Measurements from ENCODE around the gene MMP20. TPM values are rescaled to one million over a fixed set of nuclear protein-coding genes. Genes with fewer than 3 reads are reported as not detected.

MMP20 gene
- total and polyA plus RNA-seq, 2 experiments from 2014 or later: not detected

DNA sequence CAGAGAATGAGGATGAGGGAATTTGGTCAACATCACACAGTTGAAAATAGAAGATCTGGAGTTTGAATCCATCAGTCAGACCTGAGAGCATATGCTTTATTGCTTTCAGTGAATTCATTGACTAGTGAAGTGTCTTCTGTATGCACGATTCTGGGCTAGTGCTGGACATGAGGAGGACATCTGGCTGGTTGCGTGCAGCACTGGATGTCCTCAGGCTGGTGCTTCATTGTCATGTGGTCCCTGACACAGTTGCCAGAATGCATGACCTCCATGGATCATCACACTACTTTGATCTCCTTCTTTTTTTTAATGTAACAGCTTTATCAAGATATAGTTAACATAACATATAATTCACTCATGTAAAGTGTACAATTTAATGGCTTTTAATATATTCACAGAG is 50.1 kb downstream of the MMP20 start:
- H3K4me3 ChIP-seq: no peak overlapping the region
- H3K27ac ChIP-seq (ENCODE audit: low read depth): no peak overlapping the region
- H3F3A ChIP-seq (replicated peaks; ENCODE audit: low read depth): no peaks in the 10 kb centered on the region
- no peak overlapping the region for H3K4me2 ChIP-seq
- H3K27me3 ChIP-seq (ENCODE audit: insufficient read depth): no peaks in the 10 kb centered on the region
- Mint-ChIP-seq H3K4me3 (no peak overlapping the region), H3K27ac (no peak overlapping the region), H3K36me3 (ENCODE audit: low read depth) (no peaks in the 10 kb centered on the region), H3K4me1 (no peaks in the 10 kb centered on the region), H3K9me3 (no peaks in the 10 kb centered on the region; the same call in 2 of the 3 replicates), H3K27me3 (ENCODE audit: insufficient read depth, low read depth, poor library complexity) (peaks cover 3% of the 10 kb centered on the region)
- DNase-seq (ENCODE audit: low spot score) (no peak), ATAC-seq (no peak)
- H3K79me2 ChIP-seq (replicated peaks; ENCODE audit: insufficient read depth): no peaks in the 10 kb centered on the region
- H3K9me2 ChIP-seq (ENCODE audit: insufficient read depth): peaks cover 5% of the 10 kb centered on the region; the same call in 1 of the 2 replicates
- no peaks in the 10 kb centered on the region for H3K4me1 ChIP-seq (ENCODE audit: insufficient read depth)
- H3K36me3 ChIP-seq (ENCODE audit: insufficient read depth): no peaks in the 10 kb centered on the region
- TF ChIP-seq ZNF331 (CRISPR knock-in tag; IDR thresholded peaks at IDR 0.05; ENCODE audit: low read depth) (no peak), STAT1 (IDR thresholded peaks at IDR 0.05; ENCODE audit: unreplicated experiment) (no peak), EZH2phosphoT487 (IDR thresholded peaks at IDR 0.05; ENCODE audit: unreplicated experiment) (no peak), ZNF114 (CRISPR knock-in tag; IDR thresholded peaks at IDR 0.05) (no peak), JUNB (IDR thresholded peaks at IDR 0.05; ENCODE audit: unreplicated experiment) (no peak), NANOG (IDR thresholded peaks at IDR 0.05; ENCODE audit: borderline replicate concordance) (no peak)
- TF ChIP-seq, protein P1, sequence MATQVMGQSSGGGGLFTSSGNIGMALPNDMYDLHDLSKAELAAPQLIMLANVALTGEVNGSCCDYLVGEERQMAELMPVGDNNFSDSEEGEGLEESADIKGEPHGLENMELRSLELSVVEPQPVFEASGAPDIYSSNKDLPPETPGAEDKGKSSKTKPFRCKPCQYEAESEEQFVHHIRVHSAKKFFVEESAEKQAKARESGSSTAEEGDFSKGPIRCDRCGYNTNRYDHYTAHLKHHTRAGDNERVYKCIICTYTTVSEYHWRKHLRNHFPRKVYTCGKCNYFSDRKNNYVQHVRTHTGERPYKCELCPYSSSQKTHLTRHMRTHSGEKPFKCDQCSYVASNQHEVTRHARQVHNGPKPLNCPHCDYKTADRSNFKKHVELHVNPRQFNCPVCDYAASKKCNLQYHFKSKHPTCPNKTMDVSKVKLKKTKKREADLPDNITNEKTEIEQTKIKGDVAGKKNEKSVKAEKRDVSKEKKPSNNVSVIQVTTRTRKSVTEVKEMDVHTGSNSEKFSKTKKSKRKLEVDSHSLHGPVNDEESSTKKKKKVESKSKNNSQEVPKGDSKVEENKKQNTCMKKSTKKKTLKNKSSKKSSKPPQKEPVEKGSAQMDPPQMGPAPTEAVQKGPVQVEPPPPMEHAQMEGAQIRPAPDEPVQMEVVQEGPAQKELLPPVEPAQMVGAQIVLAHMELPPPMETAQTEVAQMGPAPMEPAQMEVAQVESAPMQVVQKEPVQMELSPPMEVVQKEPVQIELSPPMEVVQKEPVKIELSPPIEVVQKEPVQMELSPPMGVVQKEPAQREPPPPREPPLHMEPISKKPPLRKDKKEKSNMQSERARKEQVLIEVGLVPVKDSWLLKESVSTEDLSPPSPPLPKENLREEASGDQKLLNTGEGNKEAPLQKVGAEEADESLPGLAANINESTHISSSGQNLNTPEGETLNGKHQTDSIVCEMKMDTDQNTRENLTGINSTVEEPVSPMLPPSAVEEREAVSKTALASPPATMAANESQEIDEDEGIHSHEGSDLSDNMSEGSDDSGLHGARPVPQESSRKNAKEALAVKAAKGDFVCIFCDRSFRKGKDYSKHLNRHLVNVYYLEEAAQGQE (IDR thresholded peaks at IDR 0.05; ENCODE audit: unreplicated experiment): no peak
- TF ChIP-seq, protein P2, sequence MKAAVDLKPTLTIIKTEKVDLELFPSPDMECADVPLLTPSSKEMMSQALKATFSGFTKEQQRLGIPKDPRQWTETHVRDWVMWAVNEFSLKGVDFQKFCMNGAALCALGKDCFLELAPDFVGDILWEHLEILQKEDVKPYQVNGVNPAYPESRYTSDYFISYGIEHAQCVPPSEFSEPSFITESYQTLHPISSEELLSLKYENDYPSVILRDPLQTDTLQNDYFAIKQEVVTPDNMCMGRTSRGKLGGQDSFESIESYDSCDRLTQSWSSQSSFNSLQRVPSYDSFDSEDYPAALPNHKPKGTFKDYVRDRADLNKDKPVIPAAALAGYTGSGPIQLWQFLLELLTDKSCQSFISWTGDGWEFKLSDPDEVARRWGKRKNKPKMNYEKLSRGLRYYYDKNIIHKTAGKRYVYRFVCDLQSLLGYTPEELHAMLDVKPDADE (IDR thresholded peaks at IDR 0.05): no peak
- H2AFZ ChIP-seq: no peak overlapping the region
- H4K20me1 ChIP-seq (replicated peaks; ENCODE audit: insufficient read depth): no peaks in the 10 kb centered on the region

DNA sequence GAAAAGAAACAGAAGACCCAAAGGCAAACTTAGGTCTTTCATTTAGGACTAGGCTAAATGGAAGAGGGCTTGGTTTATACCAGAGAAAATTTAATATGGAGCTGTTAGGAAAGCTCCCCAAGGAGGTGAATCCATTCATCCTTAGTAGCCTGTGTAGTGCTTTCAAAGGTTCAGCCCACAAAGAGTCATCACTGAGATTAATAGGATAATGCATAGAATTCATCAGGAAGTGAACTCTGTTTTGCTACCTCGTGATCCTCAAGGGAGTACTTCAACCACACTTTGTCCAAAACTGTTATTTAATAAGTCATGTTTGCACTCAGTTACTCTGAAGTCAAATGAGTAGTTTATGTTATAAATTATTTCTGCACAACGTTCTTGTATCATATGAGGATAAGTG is 51.3 kb downstream of the MMP20 start:
- no peak for DNase-seq (ENCODE audit: low spot score)
- Mint-ChIP-seq H3K27me3 (ENCODE audit: insufficient read depth, low read depth, poor library complexity) (peaks cover 3% of the 10 kb centered on the region), H3K27ac (no peak overlapping the region), H3K4me3 (no peak overlapping the region), H3K36me3 (ENCODE audit: low read depth) (peaks cover 10% of the 10 kb centered on the region; the same call in 2 of the 3 replicates), H3K4me1 (no peaks in the 10 kb centered on the region), H3K9me3 (peaks cover 7% of the 10 kb centered on the region)
- Histone ChIP-seq H3K79me2 (replicated peaks; ENCODE audit: insufficient read depth) (no peaks in the 10 kb centered on the region), H3F3A (replicated peaks; ENCODE audit: low read depth) (no peaks in the 10 kb centered on the region), H3K4me3 (no peak overlapping the region), H3K4me1 (ENCODE audit: insufficient read depth) (no peaks in the 10 kb centered on the region), H3K36me3 (ENCODE audit: insufficient read depth) (no peaks in the 10 kb centered on the region), H2AFZ (no peak overlapping the region; the same call in 1 of the 2 replicates), H4K20me1 (replicated peaks; ENCODE audit: insufficient read depth) (no peaks in the 10 kb centered on the region), H3K9me2 (ENCODE audit: insufficient read depth) (peaks cover 5% of the 10 kb centered on the region; the same call in 1 of the 2 replicates), H3K4me2 (no peak overlapping the region), H3K27ac (ENCODE audit: low read depth) (no peak overlapping the region), H3K27me3 (ENCODE audit: insufficient read depth) (no peaks in the 10 kb centered on the region)
- no peak for ATAC-seq
- TF ChIP-seq ZNF331 (CRISPR knock-in tag; IDR thresholded peaks at IDR 0.05; ENCODE audit: low read depth) (no peak), EZH2 (IDR thresholded peaks at IDR 0.05; ENCODE audit: low read depth, unreplicated experiment) (no peak), ZNF114 (CRISPR knock-in tag; IDR thresholded peaks at IDR 0.05) (no peak), POLR2AphosphoS5 (IDR thresholded peaks at IDR 0.05; ENCODE audit: low read depth) (no peak), EZH2phosphoT487 (IDR thresholded peaks at IDR 0.05; ENCODE audit: unreplicated experiment) (no peak), JUNB (IDR thresholded peaks at IDR 0.05; ENCODE audit: unreplicated experiment) (no peak), STAT1 (IDR thresholded peaks at IDR 0.05; ENCODE audit: unreplicated experiment) (no peak), NANOG (IDR thresholded peaks at IDR 0.05; ENCODE audit: borderline replicate concordance) (no peak)
- TF ChIP-seq, protein P3, sequence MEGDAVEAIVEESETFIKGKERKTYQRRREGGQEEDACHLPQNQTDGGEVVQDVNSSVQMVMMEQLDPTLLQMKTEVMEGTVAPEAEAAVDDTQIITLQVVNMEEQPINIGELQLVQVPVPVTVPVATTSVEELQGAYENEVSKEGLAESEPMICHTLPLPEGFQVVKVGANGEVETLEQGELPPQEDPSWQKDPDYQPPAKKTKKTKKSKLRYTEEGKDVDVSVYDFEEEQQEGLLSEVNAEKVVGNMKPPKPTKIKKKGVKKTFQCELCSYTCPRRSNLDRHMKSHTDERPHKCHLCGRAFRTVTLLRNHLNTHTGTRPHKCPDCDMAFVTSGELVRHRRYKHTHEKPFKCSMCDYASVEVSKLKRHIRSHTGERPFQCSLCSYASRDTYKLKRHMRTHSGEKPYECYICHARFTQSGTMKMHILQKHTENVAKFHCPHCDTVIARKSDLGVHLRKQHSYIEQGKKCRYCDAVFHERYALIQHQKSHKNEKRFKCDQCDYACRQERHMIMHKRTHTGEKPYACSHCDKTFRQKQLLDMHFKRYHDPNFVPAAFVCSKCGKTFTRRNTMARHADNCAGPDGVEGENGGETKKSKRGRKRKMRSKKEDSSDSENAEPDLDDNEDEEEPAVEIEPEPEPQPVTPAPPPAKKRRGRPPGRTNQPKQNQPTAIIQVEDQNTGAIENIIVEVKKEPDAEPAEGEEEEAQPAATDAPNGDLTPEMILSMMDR (conservative IDR thresholded peaks at IDR 0.05; ENCODE audit: low read depth in 2 of 2): no peak
- TF ChIP-seq, protein P1 (IDR thresholded peaks at IDR 0.05; ENCODE audit: unreplicated experiment): no peak
